ENCODE data around the gene RNF111. TPM values are rescaled to one million over a fixed set of nuclear protein-coding genes. Genes with fewer than 3 reads are reported as not detected.
A peak's percentile ranks its signal among the peaks of the same experiment; 100 is the strongest.

RNF111 gene
- total RNA-seq = 10 to 100 TPM; 15.4 to 22.5 TPM

GRCh38 chr15:58987491-58988005 lies at the start of gene RNF111:
RNF111 (plus strand) TSS chr15:58987663; CDS start chr15:59030823, 43,160 bp downstream.
- peak; percentile 88 for TF ChIP-seq POLR2AphosphoS5 (IDR thresholded peaks at IDR 0.05)
- TF ChIP-seq CTCF (IDR thresholded peaks at IDR 0.05) = peak in 1 of 4 experiments; percentile 8
- peak; percentile 77 for TF ChIP-seq POLR2A (IDR thresholded peaks at IDR 0.05)
- Histone ChIP-seq H3K4me1 (replicated peaks) (peaks cover 8% of the 10 kb centered on the region), H3K36me3 (no peaks in the 10 kb centered on the region), H3K9me3 (no peaks in the 10 kb centered on the region), H3K4me3 (peak within 1 kb of the TSS; percentile 79 to 94), H3K27ac (peak within 1 kb of the TSS; percentile 90 to 96), H3K27me3 (replicated peaks; ENCODE audit: insufficient read depth) (no peaks in the 10 kb centered on the region)
- WGBS = under 1% methylated on average over 40 of the region's 47 CpGs
- intact Hi-C loops (cut with DNase I) = loop anchor here (5.0 to 10.0 kb wide), 2 partner anchors 177 to 385 kb away; partner anchors contain the start of gene MYO1E
- peak; percentile 91 for DNase-seq (ENCODE audit: low spot score)

GRCh38 chr15:58947179-58947578 lies 40.3 kb upstream of the RNF111 start:
- no peak overlapping the region for H3K4me3 ChIP-seq
- no peak for DNase-seq (ENCODE audit: low spot score)
- intact Hi-C loops (cut with DNase I) = no loop called here
- H3K36me3 ChIP-seq = no peaks in the 10 kb centered on the region
- H3K27ac ChIP-seq = no peak overlapping the region
- no peaks in the 10 kb centered on the region for H3K9me3 ChIP-seq
- H3K27me3 ChIP-seq (replicated peaks; ENCODE audit: insufficient read depth) = no peaks in the 10 kb centered on the region
- no peaks in the 10 kb centered on the region for H3K4me1 ChIP-seq (replicated peaks)
- WGBS = 93% methylated on average over 3 of the region's 3 CpGs
- TF ChIP-seq POLR2AphosphoS5 (IDR thresholded peaks at IDR 0.05) = no peak
- TF ChIP-seq POLR2A (IDR thresholded peaks at IDR 0.05) = no peak
- no peak for TF ChIP-seq CTCF (IDR thresholded peaks at IDR 0.05)

- Histone ChIP-seq H3K9me3 (no peaks in the 10 kb centered on the region), H3K27ac (no peak overlapping the region), H3K4me1 (replicated peaks) (no peaks in the 10 kb centered on the region), H3K36me3 (no peaks in the 10 kb centered on the region), H3K4me3 (no peak overlapping the region), H3K27me3 (replicated peaks; ENCODE audit: insufficient read depth) (no peaks in the 10 kb centered on the region)
- 53% methylated on average over 5 of the region's 5 CpGs for WGBS
- intact Hi-C loops (cut with DNase I) = no loop called here
- TF ChIP-seq POLR2AphosphoS5 (IDR thresholded peaks at IDR 0.05) (peak; percentile 69), POLR2A (IDR thresholded peaks at IDR 0.05) (no peak)
- DNase-seq (ENCODE audit: low spot score) = peak; percentile 27
Observed at GRCh38 chr15:58951388-58952007, 36.0 kb upstream of the RNF111 start.

- Histone ChIP-seq H3K27me3 (replicated peaks; ENCODE audit: insufficient read depth) (no peaks in the 10 kb centered on the region), H3K9me3 (no peaks in the 10 kb centered on the region), H3K4me1 (replicated peaks) (no peaks in the 10 kb centered on the region), H3K27ac (no peak overlapping the region), H3K4me3 (no peak overlapping the region), H3K36me3 (no peaks in the 10 kb centered on the region)
- DNase-seq (ENCODE audit: low spot score) = no peak
- TF ChIP-seq CTCF (IDR thresholded peaks at IDR 0.05) = no peak
- no peak for TF ChIP-seq POLR2AphosphoS5 (IDR thresholded peaks at IDR 0.05)
- TF ChIP-seq POLR2A (IDR thresholded peaks at IDR 0.05) = no peak
- intact Hi-C loops (cut with DNase I) = no loop called here
Observed at GRCh38 chr15:58952751-58953150, 34.7 kb upstream of the RNF111 start.

GRCh38 chr15:58957101-58957973 lies 30.1 kb upstream of the RNF111 start:
- Histone ChIP-seq H3K4me1 (replicated peaks) (no peaks in the 10 kb centered on the region), H3K9me3 (no peaks in the 10 kb centered on the region), H3K36me3 (no peaks in the 10 kb centered on the region), H3K27ac (no peak overlapping the region), H3K27me3 (replicated peaks; ENCODE audit: insufficient read depth) (no peaks in the 10 kb centered on the region), H3K4me3 (no peak overlapping the region)
- intact Hi-C loops (cut with DNase I) = no loop called here
- DNase-seq (ENCODE audit: low spot score) = peak; percentile 33
- WGBS = 38% methylated on average over 8 of the region's 8 CpGs
- TF ChIP-seq POLR2AphosphoS5 (IDR thresholded peaks at IDR 0.05) (no peak), POLR2A (IDR thresholded peaks at IDR 0.05) (no peak), CTCF (IDR thresholded peaks at IDR 0.05) (peak in 3 of 4 experiments; percentile 60 to 67 (median 61))

All from prostate gland (tissue), 2 donors.